Natural killer cell (primary cell): ENCODE data around the gene KIF1B. TPM values are rescaled to one million over a fixed set of nuclear protein-coding genes. Genes with fewer than 3 reads are reported as not detected.

Source experiments
- ATAC-seq, 3 donors: fragments of 150-1000 bp in 2 of 3; fragments of 200-7000 bp in 1 of 3; cut with Tn5 transposase; 1 replicate in 1 of 3; 2 replicates in 2 of 3; pipeline ENCODE4 v1.10.0; 2021; ENCODE audit warnings: mild to moderate bottlenecking in 2 of 3, moderate library complexity in 2 of 3
- DNase-seq, 2 donors: peaks; one replicate each; pipeline versions ENCODE4 v3.0.0 to v3.0.0-alpha.2; 2013 to 2021; ENCODE audit warnings: mixed read lengths in 1 of 2
- H3K27ac ChIP-seq: one replicate; pipeline ENCODE4 v1.5.1; 2013; ENCODE audit warnings: mild to moderate bottlenecking, low read length
- H3K27me3 ChIP-seq: one replicate; pipeline ENCODE4 v1.6.1; 2013; ENCODE audit warnings: low read length; ENCODE audit not compliant: control insufficient read depth, insufficient read depth
- H3K36me3 ChIP-seq: one replicate; pipeline ENCODE4 v1.6.1; 2013; ENCODE audit warnings: low read length; ENCODE audit not compliant: control insufficient read depth, insufficient read depth
- H3K4me1 ChIP-seq: one replicate; pipeline ENCODE4 v1.6.1; 2013; ENCODE audit warnings: low read length; ENCODE audit not compliant: control insufficient read depth, insufficient read depth
- H3K4me3 ChIP-seq: one replicate; pipeline ENCODE4 v1.5.1; 2013; ENCODE audit warnings: low read length
- H3K9me3 ChIP-seq: one replicate; pipeline ENCODE4 v1.6.1; 2013; ENCODE audit warnings: low read length; ENCODE audit not compliant: control insufficient read depth, insufficient read depth
- H3K27ac Mint-ChIP-seq, 2 donors: one replicate each; pipeline ENCODE4 v1.8.0; 2022; ENCODE audit warnings: mild to moderate bottlenecking in 2 of 2, mixed read lengths in 2 of 2, moderate library complexity in 1 of 2
- H3K27me3 Mint-ChIP-seq, 2 donors: one replicate each; pipeline ENCODE4 v1.8.0; 2022; ENCODE audit warnings: low read depth in 2 of 2, mixed read lengths in 2 of 2
- H3K36me3 Mint-ChIP-seq: one replicate; pipeline ENCODE4 v1.8.0; 2022; ENCODE audit warnings: mixed read lengths
- H3K4me1 Mint-ChIP-seq, 2 donors: one replicate each; pipeline ENCODE4 v1.8.0; 2022; ENCODE audit warnings: mixed read lengths in 2 of 2
- H3K4me3 Mint-ChIP-seq: one replicate; pipeline ENCODE4 v1.8.0; 2022; ENCODE audit warnings: mild to moderate bottlenecking, moderate library complexity, mixed read lengths
- H3K9me3 Mint-ChIP-seq, 2 donors: one replicate each; pipeline ENCODE4 v1.8.0; 2022; ENCODE audit warnings: mixed read lengths in 2 of 2
- WGBS: methylation state at CpG from one replicate; pipeline ENCODE4 v1.1.7; 2013; ENCODE audit warnings: missing lambda C conversion rate; ENCODE audit not compliant: insufficient coverage; 5-methylcytosine and 5-hydroxymethylcytosine counted together
- intact Hi-C: fragments of 100-400 bp; cut with micrococcal nuclease; formaldehyde crosslinking; loops from one replicate; pipeline ENCODE4 v1.14.2; 2022
- total RNA-seq, 4 donors: library from RNA; stranded (reverse); fragments of 120-200 nt in 1 of 4; gene quantifications; one replicate each; pipeline versions ENCODE4 v1.2.3 to v1.2.4, GENCODE V29; 2013 to 2022
- TF ChIP-seq, protein P1 (sequence below): fragments of 200-600 bp; IDR thresholded peaks from one replicate; pipeline ENCODE4 v1.8.0; 2022; ENCODE audit warnings: antibody characterized with exemption

Gene KIF1B
- total RNA-seq, 3 donors from 2014 or later (not counting 1 experiment from before 2014, with no cell fraction given), result 15.2 to 22.0 (median 16.3) TPM

DNA sequence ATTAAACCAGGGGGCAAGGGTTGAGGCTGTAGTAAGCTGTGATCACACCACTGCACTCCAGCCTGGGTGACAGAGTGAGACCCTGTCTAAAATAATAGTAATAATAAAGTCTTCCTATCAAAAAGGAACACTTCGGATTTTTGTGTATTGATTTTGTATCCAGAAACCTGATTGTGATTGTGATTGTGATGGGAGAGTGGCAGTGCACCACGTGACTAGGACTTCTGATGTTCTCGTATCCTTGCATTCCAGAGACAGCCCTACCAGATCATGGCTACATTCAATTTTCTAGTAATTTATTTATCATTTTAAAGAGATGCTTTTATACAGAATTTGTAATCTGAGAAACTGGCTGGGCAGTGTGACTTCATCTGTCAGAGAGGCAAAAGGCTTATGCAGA lies 2.6 kb upstream of the KIF1B start:
- intact Hi-C loops, result loop anchor here (2.0 kb wide), 1 partner anchor 15 kb away; no protein-coding TSS in a partner anchor
- H3K4me3 Mint-ChIP-seq, result no peak overlapping the region
- peaks cover 4% of the 10 kb centered on the region for H3K27me3 ChIP-seq
- H3K4me1 ChIP-seq, result peaks cover 15% of the 10 kb centered on the region
- DNase-seq (no peak), ATAC-seq (no peak)
- WGBS, result no CpG with 5 or more reads among the region's 3 CpGs
- H3K27ac ChIP-seq, result no peak overlapping the region
- TF ChIP-seq, protein P1, sequence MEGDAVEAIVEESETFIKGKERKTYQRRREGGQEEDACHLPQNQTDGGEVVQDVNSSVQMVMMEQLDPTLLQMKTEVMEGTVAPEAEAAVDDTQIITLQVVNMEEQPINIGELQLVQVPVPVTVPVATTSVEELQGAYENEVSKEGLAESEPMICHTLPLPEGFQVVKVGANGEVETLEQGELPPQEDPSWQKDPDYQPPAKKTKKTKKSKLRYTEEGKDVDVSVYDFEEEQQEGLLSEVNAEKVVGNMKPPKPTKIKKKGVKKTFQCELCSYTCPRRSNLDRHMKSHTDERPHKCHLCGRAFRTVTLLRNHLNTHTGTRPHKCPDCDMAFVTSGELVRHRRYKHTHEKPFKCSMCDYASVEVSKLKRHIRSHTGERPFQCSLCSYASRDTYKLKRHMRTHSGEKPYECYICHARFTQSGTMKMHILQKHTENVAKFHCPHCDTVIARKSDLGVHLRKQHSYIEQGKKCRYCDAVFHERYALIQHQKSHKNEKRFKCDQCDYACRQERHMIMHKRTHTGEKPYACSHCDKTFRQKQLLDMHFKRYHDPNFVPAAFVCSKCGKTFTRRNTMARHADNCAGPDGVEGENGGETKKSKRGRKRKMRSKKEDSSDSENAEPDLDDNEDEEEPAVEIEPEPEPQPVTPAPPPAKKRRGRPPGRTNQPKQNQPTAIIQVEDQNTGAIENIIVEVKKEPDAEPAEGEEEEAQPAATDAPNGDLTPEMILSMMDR, result no peak
- H3K4me3 ChIP-seq, result no peak overlapping the region
- H3K9me3 ChIP-seq, result no peaks in the 10 kb centered on the region
- no peaks in the 10 kb centered on the region for H3K36me3 ChIP-seq
- no peaks in the 10 kb centered on the region for H3K36me3 Mint-ChIP-seq
- H3K4me1 Mint-ChIP-seq, result peaks cover 13 to 21% of the 10 kb centered on the region in 2 donors
- no peaks in the 10 kb centered on the region for H3K27me3 Mint-ChIP-seq
- no peak overlapping the region for H3K27ac Mint-ChIP-seq
- no peaks in the 10 kb centered on the region for H3K9me3 Mint-ChIP-seq

GRCh38 chr1:10208537-10208936 lies 1.8 kb upstream of the KIF1B start:
- H3K27ac ChIP-seq, result no peak overlapping the region
- TF ChIP-seq, protein P1, result no peak

DNA sequence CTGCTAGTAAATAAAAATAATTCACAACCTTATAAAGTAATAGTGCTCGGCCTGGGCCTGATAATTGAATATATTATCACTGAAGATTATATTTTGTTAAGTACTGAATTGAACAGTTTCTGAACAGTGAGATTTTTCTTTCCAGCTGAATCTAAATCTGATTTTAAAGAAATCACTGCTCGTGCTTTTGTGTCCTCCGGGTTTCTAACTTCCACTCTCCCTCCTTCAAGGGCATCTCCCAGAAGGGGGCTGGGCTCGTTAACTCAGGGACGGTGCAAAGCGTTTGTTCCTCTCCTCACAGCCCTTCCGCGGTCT lies 823 bp upstream of the KIF1B start:
- H3K4me3 Mint-ChIP-seq, result peak overlapping the region; percentile 92
- no peak overlapping the region for H3K27ac ChIP-seq
- intact Hi-C loops, result loop anchor here (2.0 kb wide), 1 partner anchor 17 kb away; no protein-coding TSS in a partner anchor

More at GRCh38 chr1:10208537-10208936, 1.8 kb upstream of the KIF1B start:
- Histone ChIP-seq H3K9me3 (no peaks in the 10 kb centered on the region), H3K4me3 (no peak overlapping the region), H3K27me3 (peaks cover 4% of the 10 kb centered on the region), H3K4me1 (peaks cover 15% of the 10 kb centered on the region), H3K36me3 (no peaks in the 10 kb centered on the region)
- 88% methylated on average over 9 of the region's 11 CpGs for WGBS
- H3K4me1 Mint-ChIP-seq, result peaks cover 16 to 25% of the 10 kb centered on the region in 2 donors
- intact Hi-C loops, result loop anchor here (2.0 kb wide), 1 partner anchor 16 kb away; no protein-coding TSS in a partner anchor
- no peak for DNase-seq
- H3K4me3 Mint-ChIP-seq, result peak overlapping the region; percentile 68
- H3K36me3 Mint-ChIP-seq, result no peaks in the 10 kb centered on the region
- H3K9me3 Mint-ChIP-seq, result no peaks in the 10 kb centered on the region
- ATAC-seq, result no peak
- no peaks in the 10 kb centered on the region for H3K27me3 Mint-ChIP-seq
- peak overlapping the region in 1 of 2 donors; percentile 94 for H3K27ac Mint-ChIP-seq

More for the DNA sequence above, 823 bp upstream of the KIF1B start:
- Histone ChIP-seq H3K4me3 (peak overlapping the region; percentile 72), H3K27me3 (peaks cover 4% of the 10 kb centered on the region), H3K9me3 (no peaks in the 10 kb centered on the region), H3K36me3 (no peaks in the 10 kb centered on the region), H3K4me1 (peaks cover 15% of the 10 kb centered on the region)
- Mint-ChIP-seq H3K36me3 (no peaks in the 10 kb centered on the region), H3K4me1 (peaks cover 20 to 26% of the 10 kb centered on the region in 2 donors), H3K27me3 (no peaks in the 10 kb centered on the region), H3K9me3 (no peaks in the 10 kb centered on the region), H3K27ac (peak overlapping the region; percentile 78 to 94)
- no peak for ATAC-seq
- TF ChIP-seq, protein P1, result no peak
- 4% methylated on average over 7 of the region's 8 CpGs for WGBS
- DNase-seq, result no peak
